SH-SY5Y (cell line): ENCODE data around the gene PMVK.

Experiments used
- GATA2 ChIP-seq: IDR thresholded peaks from 2 replicates; pipeline ENCODE4 v1.6.1; 2011; ENCODE audit warnings: mild to moderate bottlenecking, low read depth, low read length
- GATA3 ChIP-seq: IDR thresholded peaks from 2 replicates; pipeline ENCODE4 v1.6.1; 2011; ENCODE audit warnings: low read depth, mild to moderate bottlenecking, low read length, moderate library complexity

GRCh38 chr1:154896771-154897286 lies 39.7 kb downstream of the PMVK start:
- no peak for TF ChIP-seq GATA2
- TF ChIP-seq GATA3, result no peak
